HepG2 (cell line): Measurements from ENCODE around the gene SLC20A1.

Experiments
- ETV6 ChIP-seq: sonication (generic); formaldehyde crosslinking; conservative IDR thresholded peaks from 2 replicates; pipeline ENCODE4 v1.4.0; 2020; ENCODE audit warnings: missing genetic modification reagents
- GPN1 ChIP-seq: sonication (generic); formaldehyde crosslinking; IDR thresholded peaks from 2 replicates; pipeline ENCODE4 v1.5.1; 2020; ENCODE audit warnings: missing genetic modification reagents, borderline replicate concordance
- NFRKB ChIP-seq: fragments of 450-650 bp; IDR thresholded peaks from 2 replicates; pipeline ENCODE4 v1.6.1; 2017
- NR2F6 ChIP-seq, 2 experiments: IDR thresholded peaks; 2 replicates each; pipeline ENCODE4 v1.6.1; 2016; ENCODE audit warnings: antibody characterized with exemption in 1 of 2, mild to moderate bottlenecking in 1 of 2
- PTBP1 ChIP-seq: fragments of 200-400 bp; formaldehyde crosslinking; IDR thresholded peaks from 2 replicates; pipeline ENCODE4 v1.6.1; 2018; ENCODE audit warnings: low read length, low read depth; ENCODE audit not compliant: poor library complexity, severe bottlenecking
- ZFX ChIP-seq: sonication (generic); formaldehyde crosslinking; IDR thresholded peaks from 2 replicates; pipeline ENCODE4 v1.4.0; 2020; ENCODE audit warnings: mild to moderate bottlenecking, low read depth, missing genetic modification reagents, moderate library complexity
- ZNF274 ChIP-seq: sonication (generic); formaldehyde crosslinking; IDR thresholded peaks from 2 replicates; pipeline ENCODE4 v1.5.1; 2020; ENCODE audit warnings: mild to moderate bottlenecking, missing genetic modification reagents
- TF ChIP-seq, protein P1 (sequence below): sonication (generic); formaldehyde crosslinking; IDR thresholded peaks from 2 replicates; pipeline ENCODE4 v1.5.0; 2020; ENCODE audit warnings: mild to moderate bottlenecking, missing genetic modification reagents, moderate library complexity
- TF ChIP-seq, protein P2 (sequence below): sonication (generic); formaldehyde crosslinking; conservative IDR thresholded peaks from 2 replicates; pipeline ENCODE4 v1.4.0; 2020; ENCODE audit warnings: missing genetic modification reagents
- TF ChIP-seq, protein P3 (sequence below): IDR thresholded peaks from 2 replicates; pipeline ENCODE4 v1.6.1; 2016; ENCODE audit warnings: missing biosample characterization, missing genetic modification reagents, low read depth
- TF ChIP-seq, protein P4 (sequence below): sonication (generic); formaldehyde crosslinking; IDR thresholded peaks from 2 replicates; pipeline ENCODE4 v1.4.0; 2020; ENCODE audit warnings: missing genetic modification reagents
- TF ChIP-seq, protein P5 (sequence below): sonication (generic); formaldehyde crosslinking; IDR thresholded peaks from 2 replicates; pipeline ENCODE4 v1.5.1; 2020; ENCODE audit warnings: mild to moderate bottlenecking, missing genetic modification reagents, borderline replicate concordance

DNA sequence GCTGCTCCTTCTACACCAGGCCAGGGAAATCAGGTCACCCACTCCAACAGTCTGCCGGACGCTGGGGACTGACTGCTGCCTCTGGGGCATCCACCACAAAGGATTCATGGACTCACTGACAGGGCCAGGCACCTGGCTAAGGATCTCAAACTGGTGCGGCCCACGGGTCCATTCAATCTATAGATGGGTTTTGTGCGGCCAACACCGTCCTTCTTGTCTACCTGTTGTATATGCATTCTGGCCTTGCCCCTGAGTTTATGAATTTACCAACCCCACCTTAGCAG, 10.9 kb upstream of the SLC20A1 start:
- TF ChIP-seq, protein P1, sequence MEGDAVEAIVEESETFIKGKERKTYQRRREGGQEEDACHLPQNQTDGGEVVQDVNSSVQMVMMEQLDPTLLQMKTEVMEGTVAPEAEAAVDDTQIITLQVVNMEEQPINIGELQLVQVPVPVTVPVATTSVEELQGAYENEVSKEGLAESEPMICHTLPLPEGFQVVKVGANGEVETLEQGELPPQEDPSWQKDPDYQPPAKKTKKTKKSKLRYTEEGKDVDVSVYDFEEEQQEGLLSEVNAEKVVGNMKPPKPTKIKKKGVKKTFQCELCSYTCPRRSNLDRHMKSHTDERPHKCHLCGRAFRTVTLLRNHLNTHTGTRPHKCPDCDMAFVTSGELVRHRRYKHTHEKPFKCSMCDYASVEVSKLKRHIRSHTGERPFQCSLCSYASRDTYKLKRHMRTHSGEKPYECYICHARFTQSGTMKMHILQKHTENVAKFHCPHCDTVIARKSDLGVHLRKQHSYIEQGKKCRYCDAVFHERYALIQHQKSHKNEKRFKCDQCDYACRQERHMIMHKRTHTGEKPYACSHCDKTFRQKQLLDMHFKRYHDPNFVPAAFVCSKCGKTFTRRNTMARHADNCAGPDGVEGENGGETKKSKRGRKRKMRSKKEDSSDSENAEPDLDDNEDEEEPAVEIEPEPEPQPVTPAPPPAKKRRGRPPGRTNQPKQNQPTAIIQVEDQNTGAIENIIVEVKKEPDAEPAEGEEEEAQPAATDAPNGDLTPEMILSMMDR = no peak
- TF ChIP-seq ZNF274 (CRISPR knock-in tag) (no peak), ETV6 (no peak), NFRKB (no peak), GPN1 (no peak), NR2F6 (IDR thresholded peaks at IDR 0.05) (no peak), NR2F6 (CRISPR knock-in tag; IDR thresholded peaks at IDR 0.05) (no peak), ZFX (CRISPR knock-in tag) (no peak), PTBP1 (no peak)
- TF ChIP-seq, protein P2, sequence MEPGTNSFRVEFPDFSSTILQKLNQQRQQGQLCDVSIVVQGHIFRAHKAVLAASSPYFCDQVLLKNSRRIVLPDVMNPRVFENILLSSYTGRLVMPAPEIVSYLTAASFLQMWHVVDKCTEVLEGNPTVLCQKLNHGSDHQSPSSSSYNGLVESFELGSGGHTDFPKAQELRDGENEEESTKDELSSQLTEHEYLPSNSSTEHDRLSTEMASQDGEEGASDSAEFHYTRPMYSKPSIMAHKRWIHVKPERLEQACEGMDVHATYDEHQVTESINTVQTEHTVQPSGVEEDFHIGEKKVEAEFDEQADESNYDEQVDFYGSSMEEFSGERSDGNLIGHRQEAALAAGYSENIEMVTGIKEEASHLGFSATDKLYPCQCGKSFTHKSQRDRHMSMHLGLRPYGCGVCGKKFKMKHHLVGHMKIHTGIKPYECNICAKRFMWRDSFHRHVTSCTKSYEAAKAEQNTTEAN (CRISPR knock-in tag) = no peak
- TF ChIP-seq, protein P3, sequence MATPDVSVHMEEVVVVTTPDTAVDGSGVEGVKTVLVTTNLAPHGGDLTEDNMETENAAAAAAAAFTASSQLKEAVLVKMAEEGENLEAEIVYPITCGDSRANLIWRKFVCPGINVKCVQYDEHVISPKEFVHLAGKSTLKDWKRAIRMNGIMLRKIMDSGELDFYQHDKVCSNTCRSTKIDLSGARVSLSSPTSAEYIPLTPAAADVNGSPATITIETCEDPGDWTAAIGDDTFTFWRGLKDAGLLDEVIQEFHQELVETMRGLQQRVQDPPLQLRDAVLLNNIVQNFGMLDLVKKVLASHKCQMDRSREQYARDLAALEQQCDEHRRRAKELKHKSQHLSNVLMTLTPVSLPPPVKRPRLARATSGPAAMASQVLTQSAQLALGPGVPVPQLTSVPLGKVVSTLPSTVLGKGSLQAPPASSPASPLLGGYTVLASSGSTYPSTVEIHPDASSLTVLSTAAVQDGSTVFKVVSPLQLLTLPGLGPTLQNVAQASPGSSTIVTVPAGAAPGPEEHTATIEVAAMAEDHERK (CRISPR knock-in tag) = no peak
- TF ChIP-seq, protein P4, sequence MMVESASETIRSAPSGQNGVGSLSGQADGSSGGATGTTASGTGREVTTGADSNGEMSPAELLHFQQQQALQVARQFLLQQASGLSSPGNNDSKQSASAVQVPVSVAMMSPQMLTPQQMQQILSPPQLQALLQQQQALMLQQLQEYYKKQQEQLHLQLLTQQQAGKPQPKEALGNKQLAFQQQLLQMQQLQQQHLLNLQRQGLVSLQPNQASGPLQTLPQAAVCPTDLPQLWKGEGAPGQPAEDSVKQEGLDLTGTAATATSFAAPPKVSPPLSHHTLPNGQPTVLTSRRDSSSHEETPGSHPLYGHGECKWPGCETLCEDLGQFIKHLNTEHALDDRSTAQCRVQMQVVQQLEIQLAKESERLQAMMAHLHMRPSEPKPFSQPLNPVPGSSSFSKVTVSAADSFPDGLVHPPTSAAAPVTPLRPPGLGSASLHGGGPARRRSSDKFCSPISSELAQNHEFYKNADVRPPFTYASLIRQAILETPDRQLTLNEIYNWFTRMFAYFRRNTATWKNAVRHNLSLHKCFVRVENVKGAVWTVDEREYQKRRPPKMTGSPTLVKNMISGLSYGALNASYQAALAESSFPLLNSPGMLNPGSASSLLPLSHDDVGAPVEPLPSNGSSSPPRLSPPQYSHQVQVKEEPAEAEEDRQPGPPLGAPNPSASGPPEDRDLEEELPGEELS = no peak
- TF ChIP-seq, protein P5, sequence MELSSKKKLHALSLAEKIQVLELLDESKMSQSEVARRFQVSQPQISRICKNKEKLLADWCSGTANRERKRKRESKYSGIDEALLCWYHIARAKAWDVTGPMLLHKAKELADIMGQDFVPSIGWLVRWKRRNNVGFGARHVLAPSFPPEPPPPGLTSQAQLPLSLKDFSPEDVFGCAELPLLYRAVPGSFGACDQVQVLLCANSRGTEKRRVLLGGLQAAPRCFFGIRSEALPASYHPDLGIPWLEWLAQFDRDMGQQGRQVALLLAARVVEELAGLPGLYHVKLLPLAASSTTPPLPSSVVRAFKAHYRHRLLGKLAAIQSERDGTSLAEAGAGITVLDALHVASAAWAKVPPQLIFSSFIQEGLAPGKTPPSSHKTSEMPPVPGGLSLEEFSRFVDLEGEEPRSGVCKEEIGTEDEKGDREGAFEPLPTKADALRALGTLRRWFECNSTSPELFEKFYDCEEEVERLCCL = no peak
